Omental fat pad (tissue), 4 donors: ENCODE measurements around the gene RFNG. TPM values are rescaled to one million over a fixed set of nuclear protein-coding genes. Genes with fewer than 3 reads are reported as not detected.

ENCODE experiments used
- ATAC-seq: fragments of 150-250 bp; one replicate; pipeline ENCODE4 v1.9.1; 2016; ENCODE audit warnings: mild to moderate bottlenecking, moderate library complexity; ENCODE audit not compliant: low FRiP score
- DNase-seq: peaks from one replicate; pipeline ENCODE4 v3.0.0-alpha.2; 2019; ENCODE audit warnings: low spot score
- CTCF ChIP-seq, 3 donors: fragments of 450-650 bp; IDR thresholded peaks; one replicate each; pipeline ENCODE4 v1.5.1; 2016 to 2017; ENCODE audit warnings: antibody characterized with exemption in 3 of 3, mild to moderate bottlenecking in 3 of 3, moderate library complexity in 2 of 3
- total RNA-seq, 4 donors: library from RNA; depleted of rRNA; stranded (reverse); fragments of >200 nt; gene quantifications; one replicate each; pipeline ENCODE4 v1.1.0, GENCODE V29; 2016

RFNG gene
- total RNA-seq, 4 donors from 2014 or later, result 20.2 to 51.3 (median 32.0) TPM

- no peak for DNase-seq
- TF ChIP-seq CTCF (IDR thresholded peaks at IDR 0.05), result no peak
- no peak for ATAC-seq
Measured at GRCh38 chr17:82087961-82088837, 36.6 kb upstream of the RFNG start.

- ATAC-seq (no peak), DNase-seq (no peak)
- no peak for TF ChIP-seq CTCF (IDR thresholded peaks at IDR 0.05)
Measured at GRCh38 chr17:82086941-82087906, 35.6 kb upstream of the RFNG start.

DNA sequence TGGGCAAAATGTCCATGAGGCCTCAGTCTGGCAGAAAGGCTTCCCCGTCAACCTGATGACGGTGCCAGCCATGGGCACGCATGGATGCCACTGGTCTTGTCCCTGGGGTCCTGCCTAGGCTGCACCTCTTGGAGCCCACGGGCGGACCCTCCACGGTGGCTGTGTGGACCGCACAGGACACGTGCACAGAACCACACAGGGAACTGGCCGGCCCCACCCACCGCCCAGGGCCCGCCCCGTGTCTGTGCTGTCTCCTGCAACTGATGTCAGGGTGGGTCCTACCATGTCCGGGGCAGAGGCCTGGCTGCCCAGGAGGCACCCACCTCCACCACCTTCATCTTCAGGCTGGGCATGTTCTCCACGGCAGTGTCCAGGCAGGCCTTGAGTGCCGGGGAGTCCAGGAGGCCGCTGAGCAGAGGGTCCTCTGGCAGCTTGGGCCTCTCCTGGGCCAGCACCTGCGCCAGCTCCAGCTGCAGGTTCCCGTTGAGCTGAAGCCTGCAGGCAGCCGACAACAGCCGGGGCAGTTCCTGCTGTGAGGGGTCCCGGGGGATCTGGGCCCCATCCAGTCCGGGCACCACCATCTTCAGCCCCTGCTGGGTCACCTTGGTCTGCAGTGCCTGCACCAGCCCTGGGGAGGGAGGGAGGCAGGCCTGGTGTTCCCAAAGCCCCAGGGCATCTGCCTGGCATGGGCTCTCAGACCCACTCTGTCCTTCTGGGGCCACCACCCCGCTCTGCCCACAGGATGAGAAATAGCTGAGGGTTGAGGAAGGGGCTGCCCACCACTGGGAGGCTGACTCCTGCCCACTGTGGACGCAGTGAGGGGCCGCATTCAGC lies 34.5 kb upstream of the RFNG start:
- DNase-seq, result no peak
- no peak for TF ChIP-seq CTCF (IDR thresholded peaks at IDR 0.05)
- no peak for ATAC-seq

GRCh38 chr17:82085031-82085861 lies 33.6 kb upstream of the RFNG start:
- ATAC-seq (no peak), DNase-seq (no peak)
- TF ChIP-seq CTCF (IDR thresholded peaks at IDR 0.05), result no peak

GRCh38 chr17:82084373-82085030 lies 32.9 kb upstream of the RFNG start:
- no peak for TF ChIP-seq CTCF (IDR thresholded peaks at IDR 0.05)
- DNase-seq (no peak), ATAC-seq (no peak)
